OCI-LY3 (cell line): ENCODE results near the gene LIMD2.

ENCODE experiments used
- H2AFZ ChIP-seq: fragments of 200-600, 300-600 bp; shearing (Covaris generic); 2 replicates; pipeline ENCODE4 v1.6.0; 2014; ENCODE audit warnings: antibody characterized with exemption, low read depth, low read length
- H3K27ac ChIP-seq: fragments of 200-600, 300-600 bp; sonication (generic); 2 replicates; pipeline ENCODE4 v1.5.1; 2014; ENCODE audit warnings: mild to moderate bottlenecking, low read length, moderate library complexity, mixed read lengths
- H3K27me3 ChIP-seq: fragments of 200-600, 300-600 bp; sonication (generic); 2 replicates; pipeline ENCODE4 v1.6.1; 2014; ENCODE audit warnings: low read depth, low read length, mixed read lengths
- H3K36me3 ChIP-seq: fragments of 200-600, 300-600 bp; sonication (generic); replicated peaks from 2 replicates; pipeline ENCODE3; 2014; ENCODE audit warnings: low read depth, low read length, mixed read lengths
- H3K4me1 ChIP-seq: fragments of 300-600, 200-600 bp; sonication (generic); 2 replicates; pipeline ENCODE4 v1.6.1; 2014; ENCODE audit warnings: low read length, mixed read lengths
- H3K4me2 ChIP-seq: fragments of 200-600, 300-600 bp; sonication (generic); 2 replicates; pipeline ENCODE4 v1.6.1; 2014; ENCODE audit warnings: low read length, mixed read lengths
- H3K4me3 ChIP-seq: fragments of 300-600, 200-600 bp; sonication (generic); 2 replicates; pipeline ENCODE4 v1.5.1; 2014; ENCODE audit warnings: antibody characterized with exemption, mild to moderate bottlenecking, low read length, moderate library complexity
- H3K79me2 ChIP-seq: fragments of 300-600, 200-600 bp; shearing (Covaris generic); 2 replicates; pipeline ENCODE4 v1.6.1; 2014; ENCODE audit warnings: mild to moderate bottlenecking, low read length, mixed read lengths
- H3K9ac ChIP-seq: fragments of 300-600, 200-600 bp; shearing (Covaris generic); 2 replicates; pipeline ENCODE4 v1.6.0; 2014; ENCODE audit warnings: mild to moderate bottlenecking, low read length, moderate library complexity
- H3K9me3 ChIP-seq: fragments of 200-600, 300-600 bp; shearing (Covaris generic); 2 replicates; pipeline ENCODE4 v1.6.1; 2014; ENCODE audit warnings: low read length, mixed read lengths; ENCODE audit not compliant: insufficient read depth
- H4K20me1 ChIP-seq: fragments of 200-600, 300-600 bp; sonication (generic); 2 replicates; pipeline ENCODE4 v1.6.1; 2016; ENCODE audit warnings: low read length, mixed read lengths; ENCODE audit not compliant: insufficient read depth
- CTCF ChIP-seq: fragments of 200-600, 300-600 bp; sonication (generic); IDR thresholded peaks from 2 replicates; pipeline ENCODE4 v1.5.1; 2014; ENCODE audit warnings: antibody characterized with exemption, low read length, low read depth
- EZH2phosphoT487 ChIP-seq: fragments of 200-600 bp; shearing (Covaris generic); IDR thresholded peaks from 2 replicates; pipeline ENCODE4 v1.6.1; 2018; ENCODE audit warnings: antibody characterized with exemption, mixed run types, low read depth

LIMD2 gene

GRCh38 chr17:63657786-63658185, 42.1 kb downstream of the LIMD2 start:
- Histone ChIP-seq H3K9ac (no peak overlapping the region), H3K27me3 (no peaks in the 10 kb centered on the region), H3K27ac (no peak overlapping the region), H3K4me1 (no peaks in the 10 kb centered on the region), H3K79me2 (no peaks in the 10 kb centered on the region), H3K9me3 (no peaks in the 10 kb centered on the region), H4K20me1 (no peaks in the 10 kb centered on the region), H3K36me3 (peaks cover 7% of the 10 kb centered on the region), H3K4me2 (no peak overlapping the region), H3K4me3 (no peak overlapping the region), H2AFZ (no peak overlapping the region)
- TF ChIP-seq CTCF (no peak), EZH2phosphoT487 (no peak)

GRCh38 chr17:63653050-63653449, 46.9 kb downstream of the LIMD2 start:
- H3K9me3 ChIP-seq = no peaks in the 10 kb centered on the region
- no peak overlapping the region for H3K27ac ChIP-seq
- peaks cover 7% of the 10 kb centered on the region for H3K36me3 ChIP-seq
- H3K79me2 ChIP-seq = no peaks in the 10 kb centered on the region
- H3K27me3 ChIP-seq = no peaks in the 10 kb centered on the region
- no peak overlapping the region for H2AFZ ChIP-seq
- H3K4me3 ChIP-seq = no peak overlapping the region
- TF ChIP-seq CTCF = no peak
- no peak for TF ChIP-seq EZH2phosphoT487
- H3K4me1 ChIP-seq = peaks cover 6% of the 10 kb centered on the region; the same call in 1 of the 2 replicates
- no peak overlapping the region for H3K9ac ChIP-seq
- no peak overlapping the region for H3K4me2 ChIP-seq
- H4K20me1 ChIP-seq = no peaks in the 10 kb centered on the region

- H3K9ac ChIP-seq = no peak overlapping the region
- H3K36me3 ChIP-seq = peaks cover 11% of the 10 kb centered on the region
- no peaks in the 10 kb centered on the region for H4K20me1 ChIP-seq
Measured at GRCh38 chr17:63652106-63652505, 47.8 kb downstream of the LIMD2 start.

GRCh38 chr17:63649813-63650212, 50.1 kb downstream of the LIMD2 start:
- TF ChIP-seq EZH2phosphoT487 (no peak), CTCF (no peak)
- Histone ChIP-seq H3K36me3 (peaks cover 16% of the 10 kb centered on the region), H3K4me3 (no peak overlapping the region), H3K4me1 (peaks cover 28% of the 10 kb centered on the region), H3K9me3 (no peaks in the 10 kb centered on the region), H2AFZ (no peak overlapping the region), H3K27me3 (no peaks in the 10 kb centered on the region), H3K9ac (no peak overlapping the region), H3K79me2 (no peaks in the 10 kb centered on the region), H3K4me2 (no peak overlapping the region), H4K20me1 (no peaks in the 10 kb centered on the region), H3K27ac (no peak overlapping the region)

More at GRCh38 chr17:63652106-63652505, 47.8 kb downstream of the LIMD2 start:
- TF ChIP-seq EZH2phosphoT487 = no peak
- no peak for TF ChIP-seq CTCF
- Histone ChIP-seq H3K79me2 (no peaks in the 10 kb centered on the region), H3K27ac (no peak overlapping the region), H3K27me3 (no peaks in the 10 kb centered on the region), H2AFZ (no peak overlapping the region), H3K4me2 (no peak overlapping the region), H3K9me3 (no peaks in the 10 kb centered on the region), H3K4me1 (peaks cover 6% of the 10 kb centered on the region; the same call in 1 of the 2 replicates), H3K4me3 (no peak overlapping the region)
